Trophoblast cell (in vitro differentiated cells and primary cell): ENCODE results near the gene CTPS1.
A peak's percentile ranks its signal among the peaks of the same experiment; 100 is the strongest.

Source experiments
- DNase-seq, 2 donors: peaks; one replicate each; pipeline ENCODE4 v3.0.0-alpha.2; 2016
- H2AFZ ChIP-seq: 2 replicates; pipeline ENCODE4 v1.6.1; 2013; ENCODE audit warnings: low read length, moderate library complexity, mild to moderate bottlenecking; ENCODE audit not compliant: insufficient read depth, poor library complexity
- H2AK5ac ChIP-seq: 2 replicates; pipeline ENCODE4 v1.6.1; 2013; ENCODE audit warnings: mild to moderate bottlenecking, low read length
- H2BK120ac ChIP-seq: 2 replicates; pipeline ENCODE4 v1.6.1; 2013; ENCODE audit warnings: low read length, mild to moderate bottlenecking, moderate library complexity; ENCODE audit not compliant: insufficient read depth, poor library complexity
- H2BK12ac ChIP-seq: 2 replicates; pipeline ENCODE4 v1.6.1; 2013; ENCODE audit warnings: mild to moderate bottlenecking, low read length, moderate library complexity
- H2BK5ac ChIP-seq: 2 replicates; pipeline ENCODE4 v1.6.1; 2013; ENCODE audit warnings: low read length, low read depth, moderate library complexity, mild to moderate bottlenecking; ENCODE audit not compliant: poor library complexity
- H3K14ac ChIP-seq: 2 replicates; pipeline ENCODE4 v1.6.1; 2013; ENCODE audit warnings: mild to moderate bottlenecking, low read length
- H3K18ac ChIP-seq: 2 replicates; pipeline ENCODE4 v1.6.1; 2013; ENCODE audit warnings: mild to moderate bottlenecking, low read length
- H3K23ac ChIP-seq: 2 replicates; pipeline ENCODE4 v1.6.1; 2013; ENCODE audit warnings: low read length
- H3K27ac ChIP-seq: 2 replicates; pipeline ENCODE4 v1.5.1; 2013; ENCODE audit warnings: low read depth, mild to moderate bottlenecking, inconsistent platforms, low read length, moderate library complexity
- H3K27me3 ChIP-seq: 2 replicates; pipeline ENCODE4 v1.6.1; 2013; ENCODE audit warnings: inconsistent platforms, mild to moderate bottlenecking, low read length, moderate library complexity; ENCODE audit not compliant: insufficient read depth
- H3K36me3 ChIP-seq, 2 experiments: 1 replicate in 1 of 2; 2 replicates in 1 of 2; pipeline ENCODE4 v1.6.1; 2013; ENCODE audit warnings: low read length in 2 of 2, mild to moderate bottlenecking in 2 of 2, moderate library complexity in 1 of 2; ENCODE audit not compliant: insufficient read depth in 2 of 2, control insufficient read depth in 1 of 2
- H3K4ac ChIP-seq: 2 replicates; pipeline ENCODE4 v1.6.1; 2013; ENCODE audit warnings: low read depth, mild to moderate bottlenecking, low read length, moderate library complexity
- H3K4me1 ChIP-seq, 2 experiments: 1 replicate in 1 of 2; 2 replicates in 1 of 2; pipeline ENCODE4 v1.6.1; 2013; ENCODE audit warnings: low read length in 2 of 2, mild to moderate bottlenecking in 2 of 2, moderate library complexity in 1 of 2; ENCODE audit not compliant: insufficient read depth in 2 of 2, control insufficient read depth in 1 of 2
- H3K4me2 ChIP-seq: 2 replicates; pipeline ENCODE4 v1.6.1; 2013; ENCODE audit warnings: inconsistent platforms, mild to moderate bottlenecking, low read length, moderate library complexity
- H3K4me3 ChIP-seq: 2 replicates; pipeline ENCODE4 v1.5.1; 2013; ENCODE audit warnings: mild to moderate bottlenecking, low read depth, low read length, inconsistent platforms
- H3K79me1 ChIP-seq: one replicate; pipeline ENCODE4 v1.6.1; 2013; ENCODE audit warnings: low read length
- H3K79me2 ChIP-seq: 2 replicates; pipeline ENCODE4 v1.6.1; 2013; ENCODE audit warnings: low read length, mild to moderate bottlenecking; ENCODE audit not compliant: control insufficient read depth, insufficient read depth, poor library complexity
- H3K9ac ChIP-seq: 2 replicates; pipeline ENCODE4 v1.6.1; 2013; ENCODE audit warnings: mild to moderate bottlenecking, low read length
- H3K9me3 ChIP-seq: 2 replicates; pipeline ENCODE4 v1.6.1; 2013; ENCODE audit warnings: low read depth, mild to moderate bottlenecking, control low read depth, inconsistent platforms, low read length; ENCODE audit not compliant: insufficient read depth
- H4K12ac ChIP-seq: 2 replicates; pipeline ENCODE4 v1.6.1; 2013; ENCODE audit warnings: low read depth, mild to moderate bottlenecking, low read length, moderate library complexity
- H4K8ac ChIP-seq: 2 replicates; pipeline ENCODE4 v1.6.1; 2013; ENCODE audit warnings: low read depth, mild to moderate bottlenecking, low read length, moderate library complexity
- H4K91ac ChIP-seq: one replicate; pipeline ENCODE4 v1.6.1; 2013; ENCODE audit warnings: low read depth, mild to moderate bottlenecking, low read length, moderate library complexity
- WGBS: extraction: QIAGEN DNeasy Blood & Tissue Kit; methylation state at CpG from one replicate; pipeline ENCODE4 v1.1.7; 2013; ENCODE audit warnings: missing lambda C conversion rate; ENCODE audit not compliant: insufficient read length, insufficient coverage; ENCODE audit errors: extremely low coverage; 5-methylcytosine and 5-hydroxymethylcytosine counted together

Gene CTPS1

GRCh38 chr1:40944841-40945430, 34.6 kb upstream of the CTPS1 start:
- H4K91ac ChIP-seq = no peak overlapping the region
- H3K79me1 ChIP-seq = no peaks in the 10 kb centered on the region
- peaks cover 0 to 3% of the 10 kb centered on the region in 2 experiments for H3K4me1 ChIP-seq
- H3K4ac ChIP-seq = no peak overlapping the region
- DNase-seq = peak in 1 of 2 donors; percentile 48
- H2AFZ ChIP-seq = no peak overlapping the region
- no peak overlapping the region for H4K12ac ChIP-seq
- no peak overlapping the region for H2BK12ac ChIP-seq
- no peak overlapping the region for H3K4me2 ChIP-seq
- H3K23ac ChIP-seq = no peak overlapping the region
- WGBS = no CpG with 5 or more reads among the region's 6 CpGs
- H3K27me3 ChIP-seq = no peaks in the 10 kb centered on the region
- no peak overlapping the region for H2AK5ac ChIP-seq
- H3K4me3 ChIP-seq = no peak overlapping the region
- no peak overlapping the region for H3K14ac ChIP-seq
- no peaks in the 10 kb centered on the region for H3K9me3 ChIP-seq
- no peak overlapping the region for H2BK120ac ChIP-seq
- H3K79me2 ChIP-seq = no peaks in the 10 kb centered on the region
- no peak overlapping the region for H2BK5ac ChIP-seq
- H3K9ac ChIP-seq = no peak overlapping the region
- H3K18ac ChIP-seq = no peak overlapping the region
- H4K8ac ChIP-seq = no peak overlapping the region
- no peaks in the 10 kb centered on the region for H3K36me3 ChIP-seq
- H3K27ac ChIP-seq = no peak overlapping the region

- H3K9me3 ChIP-seq = no peaks in the 10 kb centered on the region
- H4K8ac ChIP-seq = no peak overlapping the region
- H3K14ac ChIP-seq = no peak overlapping the region
- H3K23ac ChIP-seq = no peak overlapping the region
- no peak overlapping the region for H4K91ac ChIP-seq
- H3K4me3 ChIP-seq = no peak overlapping the region
- H3K9ac ChIP-seq = no peak overlapping the region
- no peak overlapping the region for H3K4me2 ChIP-seq
- no peak overlapping the region for H2BK12ac ChIP-seq
- H4K12ac ChIP-seq = no peak overlapping the region
- no peak overlapping the region for H2BK5ac ChIP-seq
- no peaks in the 10 kb centered on the region for H3K27me3 ChIP-seq
- H3K4ac ChIP-seq = no peak overlapping the region
- H3K4me1 ChIP-seq = peaks cover 0 to 3% of the 10 kb centered on the region in 2 experiments
- H3K27ac ChIP-seq = no peak overlapping the region
- WGBS = no CpG with 5 or more reads among the region's 2 CpGs
- H3K18ac ChIP-seq = no peak overlapping the region
- H2BK120ac ChIP-seq = no peak overlapping the region
- no peak for DNase-seq
- H2AK5ac ChIP-seq = no peak overlapping the region
- H2AFZ ChIP-seq = no peak overlapping the region
- no peaks in the 10 kb centered on the region for H3K79me1 ChIP-seq
- no peaks in the 10 kb centered on the region for H3K79me2 ChIP-seq
- no peaks in the 10 kb centered on the region for H3K36me3 ChIP-seq
Observed at GRCh38 chr1:40945491-40945973, 34.0 kb upstream of the CTPS1 start.

GRCh38 chr1:40948741-40949443, 30.6 kb upstream of the CTPS1 start:
- H3K79me2 ChIP-seq = no peaks in the 10 kb centered on the region
- peak; percentile 62 to 86 for DNase-seq
- H3K9ac ChIP-seq = no peak overlapping the region
- no peak overlapping the region for H4K91ac ChIP-seq
- H3K27ac ChIP-seq = no peak overlapping the region
- no peak overlapping the region for H2BK5ac ChIP-seq
- no peak overlapping the region for H2BK120ac ChIP-seq
- H4K8ac ChIP-seq = peak overlapping the region; percentile 14
- H3K4ac ChIP-seq = no peak overlapping the region
- peak overlapping the region; percentile 35 for H2AFZ ChIP-seq
- no peaks in the 10 kb centered on the region for H3K9me3 ChIP-seq
- H3K36me3 ChIP-seq = no peaks in the 10 kb centered on the region
- H4K12ac ChIP-seq = no peak overlapping the region
- H2AK5ac ChIP-seq = no peak overlapping the region
- H3K4me1 ChIP-seq = peaks cover 0 to 3% of the 10 kb centered on the region in 2 experiments
- no peaks in the 10 kb centered on the region for H3K27me3 ChIP-seq
- no peak overlapping the region for H3K4me3 ChIP-seq
- no peak overlapping the region for H3K18ac ChIP-seq
- no peaks in the 10 kb centered on the region for H3K79me1 ChIP-seq
- WGBS = no CpG with 5 or more reads among the region's 9 CpGs
- no peak overlapping the region for H2BK12ac ChIP-seq
- H3K23ac ChIP-seq = no peak overlapping the region
- no peak overlapping the region for H3K14ac ChIP-seq
- no peak overlapping the region for H3K4me2 ChIP-seq

- Histone ChIP-seq H4K12ac (no peak overlapping the region), H3K27ac (no peak overlapping the region), H2AFZ (no peak overlapping the region), H3K4me3 (no peak overlapping the region), H2BK5ac (no peak overlapping the region), H2BK12ac (no peak overlapping the region), H3K79me1 (no peaks in the 10 kb centered on the region), H3K14ac (no peak overlapping the region), H4K8ac (no peak overlapping the region), H3K79me2 (no peaks in the 10 kb centered on the region), H3K4ac (no peak overlapping the region), H3K4me2 (no peak overlapping the region), H3K18ac (no peak overlapping the region), H3K27me3 (no peaks in the 10 kb centered on the region), H3K36me3 (no peaks in the 10 kb centered on the region), H2AK5ac (no peak overlapping the region), H3K4me1 (peaks cover 0 to 3% of the 10 kb centered on the region in 2 experiments), H3K9me3 (no peaks in the 10 kb centered on the region), H3K23ac (no peak overlapping the region), H2BK120ac (no peak overlapping the region), H3K9ac (no peak overlapping the region), H4K91ac (no peak overlapping the region)
- no CpG with 5 or more reads among the region's 6 CpGs for WGBS
- no peak for DNase-seq
Observed at GRCh38 chr1:40949563-40949962, 29.9 kb upstream of the CTPS1 start.
